Peyer's patch (tissue), 4 donors: Measurements from ENCODE around the gene SIRT2. TPM values are rescaled to one million over a fixed set of nuclear protein-coding genes. Genes with fewer than 3 reads are reported as not detected.

Experiments used
- DNase-seq, 3 donors: peaks; one replicate each; pipeline ENCODE4 v3.0.0-alpha.2; 2017 to 2019
- H3K27ac ChIP-seq, 4 donors: fragments of 200-600 bp; sonication (generic); one replicate each; pipeline ENCODE4 v1.5.1; 2016 to 2019
- H3K27me3 ChIP-seq, 2 donors: fragments of 200-600 bp; sonication (generic); one replicate each; pipeline ENCODE4 v1.5.1; 2019
- H3K36me3 ChIP-seq, 3 donors: fragments of 200-600 bp; sonication (generic); one replicate each; pipeline ENCODE4 v1.5.1; 2016 to 2019
- H3K4me1 ChIP-seq, 4 donors: fragments of 200-600 bp; sonication (generic); one replicate each; pipeline ENCODE4 v1.5.1; 2016 to 2019
- H3K4me3 ChIP-seq, 4 donors: fragments of 200-600 bp; sonication (generic); 1 replicate in 3 of 4; 2 replicates in 1 of 4; pipeline ENCODE4 v1.5.1; 2016 to 2019; ENCODE audit warnings: mild to moderate bottlenecking in 1 of 4
- H3K9me3 ChIP-seq, 4 donors: fragments of 200-600 bp; sonication (generic); one replicate each; pipeline ENCODE4 v1.5.1; 2016 to 2019; ENCODE audit warnings: mild to moderate bottlenecking in 1 of 4
- POLR2A ChIP-seq, 2 donors: fragments of 450-650 bp; IDR thresholded peaks; one replicate each; pipeline ENCODE4 v1.5.1; 2017; ENCODE audit warnings: antibody characterized with exemption in 2 of 2, mild to moderate bottlenecking in 2 of 2, moderate library complexity in 2 of 2
- total RNA-seq, 4 donors: library from RNA; depleted of rRNA; stranded (reverse); fragments of >200 nt; gene quantifications; one replicate each; pipeline ENCODE4 v1.1.0, GENCODE V29; 2016
- TF ChIP-seq, protein P1 (sequence below), 6 experiments: fragments of 450-650 bp in 4 of 6; fragments of 200-600 bp in 2 of 6; sonication (generic) in 1 of 6; IDR thresholded peaks; one replicate each; pipeline ENCODE4 v1.5.1; 2017 to 2019; ENCODE audit warnings: antibody characterized with exemption in 6 of 6, mild to moderate bottlenecking in 3 of 6, moderate library complexity in 1 of 6

SIRT2 gene
- total RNA-seq, 4 donors from 2014 or later: 40.4 to 90.9 (median 78.6) TPM

DNA sequence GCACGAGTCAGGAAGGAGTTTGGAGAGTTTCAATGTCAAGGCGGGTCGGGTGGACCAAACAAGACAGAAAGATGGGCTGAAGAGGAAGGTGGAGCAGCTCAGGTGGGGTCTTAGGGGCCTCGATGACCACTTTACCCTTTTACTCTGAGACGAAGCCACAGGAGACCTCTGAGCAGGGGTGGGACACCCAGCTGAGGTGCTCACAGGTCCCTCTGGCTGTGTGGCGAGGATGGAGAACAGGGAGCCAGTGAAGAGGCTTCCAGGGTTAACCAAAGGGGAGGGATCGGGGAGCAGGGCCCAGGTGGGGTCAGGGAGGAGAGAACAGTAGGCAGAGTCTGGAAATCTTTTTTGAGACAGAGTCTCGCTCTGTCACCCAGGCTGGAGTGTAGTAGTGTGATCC is 14.5 kb upstream of the SIRT2 start:
- Histone ChIP-seq H3K4me3 (no peak overlapping the region), H3K4me1 (no peaks in the 10 kb centered on the region), H3K9me3 (no peaks in the 10 kb centered on the region), H3K27ac (no peak overlapping the region), H3K36me3 (no peaks in the 10 kb centered on the region), H3K27me3 (no peaks in the 10 kb centered on the region)
- no peak for DNase-seq
- TF ChIP-seq, protein P1, sequence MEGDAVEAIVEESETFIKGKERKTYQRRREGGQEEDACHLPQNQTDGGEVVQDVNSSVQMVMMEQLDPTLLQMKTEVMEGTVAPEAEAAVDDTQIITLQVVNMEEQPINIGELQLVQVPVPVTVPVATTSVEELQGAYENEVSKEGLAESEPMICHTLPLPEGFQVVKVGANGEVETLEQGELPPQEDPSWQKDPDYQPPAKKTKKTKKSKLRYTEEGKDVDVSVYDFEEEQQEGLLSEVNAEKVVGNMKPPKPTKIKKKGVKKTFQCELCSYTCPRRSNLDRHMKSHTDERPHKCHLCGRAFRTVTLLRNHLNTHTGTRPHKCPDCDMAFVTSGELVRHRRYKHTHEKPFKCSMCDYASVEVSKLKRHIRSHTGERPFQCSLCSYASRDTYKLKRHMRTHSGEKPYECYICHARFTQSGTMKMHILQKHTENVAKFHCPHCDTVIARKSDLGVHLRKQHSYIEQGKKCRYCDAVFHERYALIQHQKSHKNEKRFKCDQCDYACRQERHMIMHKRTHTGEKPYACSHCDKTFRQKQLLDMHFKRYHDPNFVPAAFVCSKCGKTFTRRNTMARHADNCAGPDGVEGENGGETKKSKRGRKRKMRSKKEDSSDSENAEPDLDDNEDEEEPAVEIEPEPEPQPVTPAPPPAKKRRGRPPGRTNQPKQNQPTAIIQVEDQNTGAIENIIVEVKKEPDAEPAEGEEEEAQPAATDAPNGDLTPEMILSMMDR (IDR thresholded peaks at IDR 0.05): no peak
- TF ChIP-seq POLR2A (IDR thresholded peaks at IDR 0.05): no peak

DNA sequence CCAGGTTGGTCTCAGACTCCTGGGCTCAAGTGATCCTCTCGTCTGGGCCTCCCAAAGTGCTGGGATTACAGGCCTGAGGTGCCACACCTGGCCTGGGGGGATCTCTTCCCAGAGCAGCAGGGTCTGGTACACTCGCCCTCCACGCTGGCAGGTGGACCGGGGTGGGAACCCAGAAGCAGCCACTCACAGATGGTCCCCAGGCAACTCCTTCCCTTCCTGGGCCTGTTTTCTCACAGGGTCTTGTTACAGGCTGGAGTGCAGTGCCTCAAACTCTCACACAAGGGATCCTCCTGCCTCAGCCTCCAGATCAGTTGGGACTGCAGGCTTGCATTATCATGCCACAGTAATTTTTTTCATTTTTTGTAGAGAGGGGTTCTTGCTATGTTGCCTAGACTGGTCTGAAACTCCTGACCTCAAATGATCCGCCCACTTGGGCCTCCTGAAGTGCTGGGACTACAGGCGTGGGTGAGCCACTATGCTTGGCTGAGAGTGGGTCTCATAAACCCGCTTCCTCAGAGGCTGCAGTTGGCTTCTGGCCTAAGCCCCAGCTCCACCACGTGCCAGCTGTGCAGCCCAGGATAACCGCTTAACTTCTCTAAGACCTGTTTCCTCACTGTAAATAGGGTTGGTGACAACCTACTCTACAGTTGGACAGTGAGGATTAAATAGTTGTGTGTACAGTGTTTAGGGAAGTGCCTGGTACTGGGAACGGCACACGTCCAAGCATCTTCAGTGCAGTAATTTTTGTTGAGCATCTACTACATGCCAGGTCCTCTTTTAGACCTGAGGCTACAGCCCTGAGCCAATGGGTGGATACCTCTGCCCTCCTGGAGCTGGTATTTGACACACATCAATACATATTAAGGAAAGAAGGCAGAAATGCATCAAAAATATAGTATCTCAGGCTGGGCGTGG is 13.4 kb upstream of the SIRT2 start:
- DNase-seq: no peak
- H3K36me3 ChIP-seq: peaks cover 0 to 2% (median 0%) of the 10 kb centered on the region in 3 donors
- no peaks in the 10 kb centered on the region for H3K4me1 ChIP-seq
- no peaks in the 10 kb centered on the region for H3K9me3 ChIP-seq
- no peak overlapping the region for H3K4me3 ChIP-seq
- TF ChIP-seq, protein P1 (IDR thresholded peaks at IDR 0.05): no peak
- no peak for TF ChIP-seq POLR2A (IDR thresholded peaks at IDR 0.05)
- no peak overlapping the region for H3K27ac ChIP-seq
- no peaks in the 10 kb centered on the region for H3K27me3 ChIP-seq

DNA sequence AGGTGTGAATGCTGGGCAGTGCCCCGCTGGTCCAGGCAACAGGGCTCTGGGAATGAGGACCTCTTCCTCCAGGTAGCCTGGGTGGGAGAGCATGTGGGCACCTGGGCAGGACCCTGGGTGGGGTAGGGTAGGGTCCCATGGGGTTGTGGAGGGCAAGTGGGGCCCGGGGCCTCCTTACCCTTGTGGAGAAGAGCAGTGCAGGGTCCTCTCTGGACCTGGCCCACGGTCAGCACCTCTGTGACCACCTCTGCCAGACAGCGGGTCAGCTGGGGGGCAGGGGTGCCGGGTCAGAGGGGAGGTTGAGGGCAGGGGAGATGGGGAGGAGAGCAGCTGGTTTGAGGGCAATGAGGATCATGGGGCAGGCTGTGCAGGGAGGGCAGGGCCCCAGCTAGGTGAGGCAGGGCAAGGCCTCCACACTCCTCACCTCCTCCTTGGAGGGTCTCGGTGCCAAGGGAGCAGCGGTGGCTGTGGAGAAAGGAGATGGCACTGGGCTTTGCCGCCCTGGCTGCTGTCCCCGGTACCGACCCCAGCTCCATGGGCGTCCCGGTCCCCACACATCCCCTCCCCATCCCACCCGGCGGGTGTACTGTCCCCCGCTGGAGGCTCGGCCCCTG is 12.1 kb upstream of the SIRT2 start:
- no peaks in the 10 kb centered on the region for H3K27me3 ChIP-seq
- no peak for DNase-seq
- no peak overlapping the region for H3K27ac ChIP-seq
- no peaks in the 10 kb centered on the region for H3K4me1 ChIP-seq
- peaks cover 0 to 15% (median 0%) of the 10 kb centered on the region in 3 donors for H3K36me3 ChIP-seq
- no peak for TF ChIP-seq POLR2A (IDR thresholded peaks at IDR 0.05)
- TF ChIP-seq, protein P1 (IDR thresholded peaks at IDR 0.05): no peak
- no peaks in the 10 kb centered on the region for H3K9me3 ChIP-seq
- H3K4me3 ChIP-seq: no peak overlapping the region

DNA sequence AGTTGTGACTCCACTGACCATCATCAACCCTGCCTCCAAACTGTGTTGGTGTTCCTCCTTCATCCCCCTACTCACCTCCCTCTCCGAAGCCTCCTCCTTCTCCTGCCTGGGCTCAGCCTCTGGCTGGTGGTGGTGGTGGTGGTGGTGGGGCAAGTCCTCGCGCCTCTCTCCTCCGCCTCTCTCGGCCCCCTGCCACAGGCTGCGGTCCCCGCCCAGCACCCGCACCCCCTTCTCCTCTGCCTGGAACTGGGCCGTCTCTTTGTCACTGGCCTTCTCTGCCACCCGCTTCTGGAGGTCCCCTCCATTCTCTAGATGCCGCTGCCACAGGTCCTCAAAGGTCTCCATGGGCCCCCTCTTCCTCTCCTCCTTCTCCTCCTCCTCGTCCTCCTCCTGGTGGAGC is 11.1 kb upstream of the SIRT2 start:
- no peak for TF ChIP-seq POLR2A (IDR thresholded peaks at IDR 0.05)
- TF ChIP-seq, protein P1 (IDR thresholded peaks at IDR 0.05): no peak
- H3K27me3 ChIP-seq: no peaks in the 10 kb centered on the region
- H3K36me3 ChIP-seq: peaks cover 0 to 24% (median 0%) of the 10 kb centered on the region in 3 donors
- DNase-seq: no peak
- H3K9me3 ChIP-seq: no peaks in the 10 kb centered on the region
- no peak overlapping the region for H3K4me3 ChIP-seq
- H3K27ac ChIP-seq: no peak overlapping the region
- peaks cover 0 to 2% (median 0%) of the 10 kb centered on the region in 4 donors for H3K4me1 ChIP-seq

DNA sequence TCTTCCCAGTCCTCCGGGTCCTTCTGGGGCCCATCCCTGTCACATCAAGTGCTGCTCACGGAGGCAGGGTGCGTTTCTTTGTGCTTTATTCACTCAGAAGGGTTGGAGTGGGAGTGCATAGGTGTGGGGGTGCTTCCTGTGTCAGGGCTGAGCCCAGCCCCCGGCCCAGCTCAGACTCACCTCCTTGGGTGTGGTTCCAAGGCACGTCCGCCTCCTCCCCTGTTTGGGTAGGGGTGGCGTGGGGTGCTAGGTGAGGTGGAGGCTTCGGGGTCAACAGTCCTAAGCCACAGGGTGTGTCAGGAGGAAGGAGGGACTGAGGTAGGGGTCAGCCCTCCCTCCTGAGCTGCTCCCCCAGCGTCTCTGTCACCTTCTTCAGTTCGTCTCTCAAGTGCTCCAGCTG is 9.5 kb upstream of the SIRT2 start:
- DNase-seq: no peak
- H3K36me3 ChIP-seq: peaks cover 0 to 31% (median 0%) of the 10 kb centered on the region in 3 donors
- H3K27ac ChIP-seq: no peak overlapping the region
- peaks cover 0 to 10% (median 0%) of the 10 kb centered on the region in 4 donors for H3K4me1 ChIP-seq
- no peaks in the 10 kb centered on the region for H3K9me3 ChIP-seq
- H3K27me3 ChIP-seq: no peaks in the 10 kb centered on the region
- TF ChIP-seq POLR2A (IDR thresholded peaks at IDR 0.05): no peak
- TF ChIP-seq, protein P1 (IDR thresholded peaks at IDR 0.05): no peak
- H3K4me3 ChIP-seq: no peak overlapping the region
